GM12892 (cell line): ENCODE data around the gene RGS11.
"Not testable (repeated sequence)": the region's sequence is repeated elsewhere in the genome, so short reads cannot be mapped to it uniquely, and the experiment has no call there.

Experiments
- DNase-seq: peaks from one replicate; pipeline ENCODE4 v3.0.0; 2011; ENCODE audit not compliant: insufficient read length
- FAIRE-seq: peaks from 2 replicates; lab custom pipeline; 2011; peaks lifted over from hg19 to GRCh38; lab: Jason Lieb, UNC
- POLR2A ChIP-seq: IDR thresholded peaks from 2 replicates; pipeline ENCODE4 v1.6.1; 2011; ENCODE audit warnings: low read depth, low read length, control low read depth
- POLR2AphosphoS5 ChIP-seq: IDR thresholded peaks from 2 replicates; pipeline ENCODE4 v1.6.1; 2011; ENCODE audit warnings: low read depth, low read length, control low read depth
- TAF1 ChIP-seq: IDR thresholded peaks from 2 replicates; pipeline ENCODE4 v1.6.1; 2011; ENCODE audit warnings: low read depth, mild to moderate bottlenecking, control low read depth, low read length, borderline replicate concordance

RGS11 gene

GRCh38 chr16:265002-265529 lies 10.7 kb downstream of the RGS11 start:
- DNase-seq (no peak), FAIRE-seq (no peak)
- TF ChIP-seq POLR2A (no peak), TAF1 (no peak), POLR2AphosphoS5 (no peak)

- no peak for FAIRE-seq
- DNase-seq: no peak
- TF ChIP-seq POLR2AphosphoS5: no peak
- TF ChIP-seq TAF1: no peak
- TF ChIP-seq POLR2A: no peak
These were observed 11.2 kb downstream of the RGS11 start for GRCh38 chr16:264440-264951.

GRCh38 chr16:263944-264343 lies 11.8 kb downstream of the RGS11 start:
- no peak for TF ChIP-seq POLR2AphosphoS5
- no peak for TF ChIP-seq TAF1
- TF ChIP-seq POLR2A: no peak
- DNase-seq (no peak), FAIRE-seq (no peak)

- no peak for TF ChIP-seq POLR2AphosphoS5
- no peak for TF ChIP-seq TAF1
- TF ChIP-seq POLR2A: no peak
- FAIRE-seq (no peak), DNase-seq (no peak)
These were observed 12.5 kb downstream of the RGS11 start for GRCh38 chr16:263182-263774.

GRCh38 chr16:262121-262745 lies 13.5 kb downstream of the RGS11 start:
- DNase-seq (no peak), FAIRE-seq (no peak)
- TF ChIP-seq TAF1 (no peak), POLR2A (no peak), POLR2AphosphoS5 (no peak)

GRCh38 chr16:261031-261691 lies 14.6 kb downstream of the RGS11 start:
- FAIRE-seq (no peak), DNase-seq (no peak)
- TF ChIP-seq TAF1 (no peak), POLR2A (no peak), POLR2AphosphoS5 (no peak)

GRCh38 chr16:260326-260725 lies 15.4 kb downstream of the RGS11 start:
- DNase-seq (no peak), FAIRE-seq (no peak)
- no peak for TF ChIP-seq TAF1
- TF ChIP-seq POLR2AphosphoS5: no peak
- TF ChIP-seq POLR2A: no peak

GRCh38 chr16:259814-260253 lies 15.9 kb downstream of the RGS11 start:
- TF ChIP-seq TAF1: no peak
- TF ChIP-seq POLR2AphosphoS5: no peak
- no peak for TF ChIP-seq POLR2A
- DNase-seq (no peak), FAIRE-seq (no peak)

GRCh38 chr16:259226-259625 lies 16.5 kb downstream of the RGS11 start:
- DNase-seq: no peak
- TF ChIP-seq TAF1: no peak
- TF ChIP-seq POLR2A: no peak
- TF ChIP-seq POLR2AphosphoS5: no peak
- no peak for FAIRE-seq

GRCh38 chr16:258091-258490 lies 17.7 kb downstream of the RGS11 start:
- FAIRE-seq, DNase-seq: not testable (repeated sequence)

GRCh38 chr16:255183-255582 lies 20.6 kb downstream of the RGS11 start:
- DNase-seq: no peak
- FAIRE-seq: no peak
- no peak for TF ChIP-seq TAF1
- no peak for TF ChIP-seq POLR2A
- TF ChIP-seq POLR2AphosphoS5: no peak
